ENCODE measurements around the gene CLK3.

DNA sequence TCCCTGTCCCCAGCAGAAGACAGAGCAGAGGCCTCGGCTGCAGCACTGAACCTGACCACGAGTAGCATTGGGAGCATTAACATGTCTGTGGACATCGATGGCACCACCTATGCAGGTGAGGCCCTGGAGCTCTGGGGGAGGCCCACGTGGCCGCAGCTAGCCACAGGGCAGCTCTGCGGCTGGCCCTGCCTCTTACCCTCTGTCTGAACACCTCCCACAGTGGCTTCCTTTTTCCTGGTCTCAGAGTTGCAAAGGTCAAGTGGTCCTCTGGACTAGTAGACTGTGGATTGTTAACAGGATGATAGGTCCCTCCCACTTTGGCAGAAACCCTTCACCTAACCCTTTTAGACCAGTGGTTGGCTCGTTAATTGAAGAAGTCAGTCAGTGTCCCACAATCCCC, 22.5 kb upstream of the CLK3 start:
- TF ChIP-seq EZH2 (optimal IDR thresholded peaks at IDR 0.05; ENCODE audit: low read depth, low read length) (no peak), EZH2phosphoT487 (IDR thresholded peaks at IDR 0.05; ENCODE audit: low read length) (no peak)
- TF ChIP-seq, protein P1, sequence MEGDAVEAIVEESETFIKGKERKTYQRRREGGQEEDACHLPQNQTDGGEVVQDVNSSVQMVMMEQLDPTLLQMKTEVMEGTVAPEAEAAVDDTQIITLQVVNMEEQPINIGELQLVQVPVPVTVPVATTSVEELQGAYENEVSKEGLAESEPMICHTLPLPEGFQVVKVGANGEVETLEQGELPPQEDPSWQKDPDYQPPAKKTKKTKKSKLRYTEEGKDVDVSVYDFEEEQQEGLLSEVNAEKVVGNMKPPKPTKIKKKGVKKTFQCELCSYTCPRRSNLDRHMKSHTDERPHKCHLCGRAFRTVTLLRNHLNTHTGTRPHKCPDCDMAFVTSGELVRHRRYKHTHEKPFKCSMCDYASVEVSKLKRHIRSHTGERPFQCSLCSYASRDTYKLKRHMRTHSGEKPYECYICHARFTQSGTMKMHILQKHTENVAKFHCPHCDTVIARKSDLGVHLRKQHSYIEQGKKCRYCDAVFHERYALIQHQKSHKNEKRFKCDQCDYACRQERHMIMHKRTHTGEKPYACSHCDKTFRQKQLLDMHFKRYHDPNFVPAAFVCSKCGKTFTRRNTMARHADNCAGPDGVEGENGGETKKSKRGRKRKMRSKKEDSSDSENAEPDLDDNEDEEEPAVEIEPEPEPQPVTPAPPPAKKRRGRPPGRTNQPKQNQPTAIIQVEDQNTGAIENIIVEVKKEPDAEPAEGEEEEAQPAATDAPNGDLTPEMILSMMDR (IDR thresholded peaks at IDR 0.05; ENCODE audit: low read length): no peak
